Measurements from ENCODE around the gene DIAPH1.

The DIAPH1 gene

DNA sequence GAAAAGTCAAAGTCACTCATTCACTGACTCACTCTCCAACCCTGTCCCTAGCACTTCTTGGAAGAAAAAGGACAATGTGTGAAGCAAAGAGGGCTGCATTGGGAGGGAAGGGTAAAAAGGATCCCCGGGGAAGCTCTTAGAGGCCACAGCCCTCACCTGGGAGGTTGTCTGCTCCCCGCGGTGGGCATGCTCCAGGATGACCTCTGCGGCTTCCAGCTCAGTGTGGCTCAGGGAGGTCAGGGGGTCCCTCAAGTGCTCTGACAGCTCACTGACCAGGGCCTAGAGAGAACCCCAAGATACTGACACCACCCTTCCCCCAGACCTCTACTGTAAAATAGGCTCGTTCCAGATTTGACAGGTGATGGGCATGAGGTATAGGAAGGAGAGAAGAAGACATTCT is 28.4 kb upstream of the DIAPH1 start:
- Histone ChIP-seq H3K9me3 (replicated peaks in 1 of 11) (no peaks in the 10 kb centered on the region), H3K4me2 (no peak overlapping the region)
- no peak for TF ChIP-seq Cebpa-rat (IDR thresholded peaks at IDR 0.05)

GRCh38 chr5:141646026-141646425 is 27.2 kb upstream of the DIAPH1 start:
- Histone ChIP-seq H4K20me1 (peaks cover 0 to 60% (median 0%) of the 10 kb centered on the region in 11 experiments; a peak in 6 of 22 replicates), H3K27me3 (no peaks in the 10 kb centered on the region), H3K9ac (peak overlapping the region in 2 of 11 experiments; percentile 23 to 39; a peak in 1 of 22 replicates), H3K4me1 (peaks cover 14 to 55% (median 44%) of the 10 kb centered on the region in 10 experiments), H3K36me3 (peaks cover 44 to 79% (median 60%) of the 10 kb centered on the region in 11 experiments), H3K27ac (no peak overlapping the region), H3K9me3 (replicated peaks in 1 of 11) (no peaks in the 10 kb centered on the region), H3K4me2 (peak overlapping the region in 7 of 11 experiments; percentile 13 to 41 (median 27); a peak in 10 of 22 replicates), H3K4me3 (no peak overlapping the region)
- no peak for TF ChIP-seq Cebpa-rat (IDR thresholded peaks at IDR 0.05)

More for the DNA sequence above, 28.4 kb upstream of the DIAPH1 start:
- no peaks in the 10 kb centered on the region for H3K27me3 ChIP-seq
- no peak overlapping the region for H3K4me3 ChIP-seq
- no peak overlapping the region for H3K9ac ChIP-seq
- peaks cover 22 to 50% (median 45%) of the 10 kb centered on the region in 10 experiments for H3K4me1 ChIP-seq
- peaks cover 37 to 67% (median 50%) of the 10 kb centered on the region in 11 experiments for H3K36me3 ChIP-seq
- no peak overlapping the region for H3K27ac ChIP-seq
- H4K20me1 ChIP-seq: peaks cover 0 to 53% (median 0%) of the 10 kb centered on the region in 11 experiments; a peak in 5 of 22 replicates

DNA sequence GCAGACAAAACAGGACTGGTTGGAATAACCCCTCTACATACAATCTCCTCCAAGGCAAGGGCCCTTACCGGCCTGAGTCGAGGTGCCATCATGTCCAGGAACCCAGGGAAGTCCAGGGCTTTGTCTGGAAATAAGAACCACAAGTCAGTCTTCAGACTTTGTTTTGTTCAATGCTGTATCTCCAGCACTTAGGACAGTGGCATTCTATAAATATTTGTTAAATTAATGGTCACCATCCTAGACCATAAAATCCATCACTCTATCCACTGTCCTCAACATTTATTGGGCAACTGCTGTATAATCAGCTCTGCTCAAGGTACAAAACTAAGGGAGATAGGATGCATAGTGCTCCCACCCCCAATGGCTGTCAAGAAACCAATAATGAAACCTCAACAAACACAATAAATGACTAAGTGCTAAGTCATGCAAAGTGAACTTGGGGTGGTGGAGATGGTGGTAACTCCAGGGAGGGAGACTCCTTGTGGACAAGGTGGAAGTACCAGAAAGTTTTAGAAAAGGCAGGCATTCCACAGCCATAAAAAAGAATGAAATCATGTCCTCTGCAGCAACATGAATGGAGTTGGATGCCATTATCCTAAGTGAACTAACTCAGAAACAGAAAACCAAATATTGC is 23.0 kb upstream of the DIAPH1 start:
- TF ChIP-seq Cebpa-rat (IDR thresholded peaks at IDR 0.05): no peak
- Histone ChIP-seq H4K20me1 (peaks cover 0 to 69% (median 0%) of the 10 kb centered on the region in 11 experiments; a peak in 6 of 22 replicates), H3K4me1 (peaks cover 29 to 79% (median 55%) of the 10 kb centered on the region in 10 experiments), H3K27ac (peak overlapping the region in 3 of 11 experiments; percentile 6 to 43 (median 42); a peak in 3 of 22 replicates), H3K9me3 (replicated peaks in 1 of 11) (no peaks in the 10 kb centered on the region), H3K36me3 (peaks cover 44 to 80% (median 64%) of the 10 kb centered on the region in 11 experiments), H3K4me2 (peak overlapping the region in 2 of 11 experiments; percentile 24 to 71; a peak in 3 of 22 replicates), H3K9ac (no peak overlapping the region), H3K4me3 (no peak overlapping the region), H3K27me3 (no peaks in the 10 kb centered on the region)

DNA sequence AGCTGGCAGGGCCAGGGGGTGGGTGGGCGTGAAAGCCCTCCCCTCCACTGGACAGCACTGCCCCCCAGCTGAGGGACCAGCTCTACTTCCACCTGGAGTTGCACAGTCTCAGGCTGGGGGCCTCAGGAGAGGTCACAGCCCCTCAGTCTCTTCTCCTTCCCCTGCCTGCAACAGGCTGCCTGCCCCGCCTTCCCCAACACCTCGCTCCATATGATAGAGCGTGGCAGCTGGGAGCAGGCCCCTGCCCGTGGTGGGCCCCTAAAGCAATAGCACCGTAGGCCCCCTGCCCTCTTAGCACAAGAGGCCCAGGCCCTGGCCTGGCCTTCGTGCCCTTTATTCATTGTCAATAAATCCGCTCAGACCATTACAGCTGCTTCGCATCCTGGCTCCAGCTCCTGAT is 21.9 kb upstream of the DIAPH1 start:
- no peak for TF ChIP-seq Cebpa-rat (IDR thresholded peaks at IDR 0.05)
- no peak overlapping the region for H3K4me3 ChIP-seq

DNA sequence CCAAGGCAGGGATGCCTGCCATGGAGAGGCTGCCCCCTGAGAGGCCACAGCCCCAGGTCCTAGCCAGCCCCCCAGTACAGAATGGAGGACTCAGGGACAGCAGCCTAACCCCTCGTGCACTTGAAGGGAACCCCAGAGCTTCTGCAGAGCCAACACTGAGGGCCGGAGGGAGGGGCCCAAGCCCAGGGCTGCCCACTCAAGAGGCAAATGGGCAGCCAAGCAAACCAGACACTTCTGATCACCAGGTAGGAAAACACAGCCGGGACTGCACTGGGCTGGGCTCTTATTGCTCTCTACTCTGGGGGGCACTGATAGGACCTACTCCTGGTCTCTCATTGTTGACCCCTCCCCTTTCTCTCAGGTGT is 21.2 kb upstream of the DIAPH1 start:
- Histone ChIP-seq H3K4me3 (no peak overlapping the region), H3K9me3 (replicated peaks in 1 of 11) (no peaks in the 10 kb centered on the region), H3K27me3 (no peaks in the 10 kb centered on the region), H3K4me2 (peak overlapping the region in 4 of 11 experiments; percentile 8 to 96 (median 21); a peak in 4 of 22 replicates), H3K9ac (no peak overlapping the region), H3K4me1 (peaks cover 27 to 83% (median 62%) of the 10 kb centered on the region in 10 experiments), H3K27ac (no peak overlapping the region), H4K20me1 (peaks cover 8 to 65% (median 13%) of the 10 kb centered on the region in 11 experiments; a peak in 18 of 22 replicates), H3K36me3 (peaks cover 27 to 66% (median 48%) of the 10 kb centered on the region in 11 experiments)
- no peak for TF ChIP-seq Cebpa-rat (IDR thresholded peaks at IDR 0.05)

More for the DNA sequence above, 21.9 kb upstream of the DIAPH1 start:
- peaks cover 3 to 67% (median 6%) of the 10 kb centered on the region in 11 experiments; a peak in 15 of 22 replicates for H4K20me1 ChIP-seq
- peak overlapping the region in 2 of 11 experiments; percentile 8 to 22; a peak in 1 of 22 replicates for H3K4me2 ChIP-seq
- H3K27ac ChIP-seq: no peak overlapping the region
- H3K9me3 ChIP-seq (replicated peaks in 1 of 11): no peaks in the 10 kb centered on the region
- H3K36me3 ChIP-seq: peaks cover 34 to 70% (median 54%) of the 10 kb centered on the region in 11 experiments
- H3K9ac ChIP-seq: no peak overlapping the region
- H3K4me1 ChIP-seq: peaks cover 24 to 79% (median 57%) of the 10 kb centered on the region in 10 experiments
- no peaks in the 10 kb centered on the region for H3K27me3 ChIP-seq

DNA sequence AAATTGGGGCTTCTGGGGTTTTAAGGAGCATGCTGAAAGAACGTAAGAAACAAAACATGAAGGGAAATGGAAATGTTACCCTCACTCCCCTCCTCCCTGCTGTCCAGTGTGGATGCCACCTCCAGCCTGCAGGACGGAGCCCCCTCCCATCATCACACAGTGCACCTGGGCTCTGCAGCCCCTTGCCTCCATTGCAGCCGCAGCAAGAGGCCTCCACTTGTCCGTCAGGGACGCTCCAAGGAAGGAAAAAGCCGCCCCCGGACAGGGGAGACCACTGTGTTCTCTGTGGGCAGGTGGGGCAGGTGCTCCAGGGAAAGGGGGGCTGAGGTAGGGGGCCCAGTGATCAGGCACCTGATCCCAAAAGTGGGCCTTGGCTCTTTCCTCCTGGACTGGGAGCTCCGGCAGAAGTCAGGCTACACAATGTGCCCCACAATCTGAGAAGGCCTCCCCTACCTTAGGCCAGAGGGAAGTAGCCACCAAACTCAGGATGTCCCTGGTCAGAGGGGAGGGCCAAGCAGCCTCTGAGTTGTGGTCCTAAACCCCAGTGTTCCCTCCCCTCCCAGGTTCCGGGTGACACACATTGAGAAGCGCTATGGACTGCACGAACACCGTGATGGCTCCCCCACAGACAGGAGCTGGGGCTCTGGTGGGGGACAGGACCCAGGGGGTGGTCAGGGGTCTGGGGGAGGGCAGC is 20.7 kb upstream of the DIAPH1 start:
- Histone ChIP-seq H3K4me2 (peak overlapping the region in 5 of 11 experiments; percentile 30 to 98 (median 95); a peak in 5 of 22 replicates), H3K9me3 (replicated peaks in 1 of 11) (no peaks in the 10 kb centered on the region), H3K27ac (no peak overlapping the region), H3K9ac (no peak overlapping the region), H3K27me3 (no peaks in the 10 kb centered on the region), H3K36me3 (peaks cover 22 to 66% (median 48%) of the 10 kb centered on the region in 11 experiments; a peak in 21 of 22 replicates), H3K4me1 (peaks cover 32 to 86% (median 67%) of the 10 kb centered on the region in 10 experiments), H4K20me1 (peaks cover 13 to 66% (median 18%) of the 10 kb centered on the region in 11 experiments; a peak in 18 of 22 replicates), H3K4me3 (no peak overlapping the region)
- TF ChIP-seq Cebpa-rat (IDR thresholded peaks at IDR 0.05): no peak

DNA sequence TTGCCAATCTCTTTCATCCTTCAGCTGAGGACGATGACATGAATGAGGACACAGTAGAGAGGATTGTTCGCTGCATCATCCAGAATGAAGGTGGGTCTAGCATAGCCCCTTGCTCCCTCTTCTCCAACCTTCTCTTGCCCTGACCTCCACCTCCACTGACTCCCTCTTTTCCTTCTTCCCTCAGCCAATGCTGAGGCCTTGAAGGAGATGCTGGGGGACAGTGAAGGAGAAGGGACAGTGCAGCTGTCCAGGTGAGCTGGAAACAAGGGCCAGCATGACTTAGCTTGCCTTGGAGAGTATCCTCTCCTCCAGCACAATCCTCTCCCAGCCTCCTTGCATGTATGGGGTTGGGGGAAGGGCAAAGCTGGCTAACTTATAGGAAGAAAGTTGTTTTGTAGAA is 20.0 kb upstream of the DIAPH1 start:
- Histone ChIP-seq H3K4me2 (peak overlapping the region; percentile 90 to 99 (median 96)), H3K27ac (peak overlapping the region in 8 of 11 experiments; percentile 73 to 83 (median 77); a peak in 9 of 22 replicates), H3K4me3 (peak overlapping the region in 5 of 10 experiments; percentile 80 to 95 (median 88); a peak in 8 of 20 replicates), H3K9ac (peak overlapping the region in 1 of 11 experiments; percentile 87; a peak in 1 of 22 replicates), H3K4me1 (peaks cover 38 to 87% (median 73%) of the 10 kb centered on the region in 10 experiments), H3K27me3 (no peaks in the 10 kb centered on the region), H3K9me3 (replicated peaks in 1 of 11) (no peaks in the 10 kb centered on the region), H3K36me3 (peaks cover 15 to 66% (median 44%) of the 10 kb centered on the region in 11 experiments; a peak in 21 of 22 replicates), H4K20me1 (peaks cover 15 to 68% (median 22%) of the 10 kb centered on the region in 11 experiments; a peak in 18 of 22 replicates)
- no peak for TF ChIP-seq Cebpa-rat (IDR thresholded peaks at IDR 0.05)

- Histone ChIP-seq H3K27ac (peak overlapping the region in 10 of 11 experiments; percentile 73 to 83 (median 76); a peak in 20 of 22 replicates), H3K4me3 (peak overlapping the region; percentile 74 to 95 (median 81)), H3K9ac (peak overlapping the region; percentile 78 to 90 (median 85)), H4K20me1 (peaks cover 15 to 70% (median 23%) of the 10 kb centered on the region in 11 experiments; a peak in 18 of 22 replicates), H3K9me3 (replicated peaks in 1 of 11) (no peaks in the 10 kb centered on the region), H3K36me3 (peaks cover 17 to 69% (median 41%) of the 10 kb centered on the region in 11 experiments), H3K4me1 (peaks cover 38 to 85% (median 69%) of the 10 kb centered on the region in 10 experiments), H3K27me3 (no peaks in the 10 kb centered on the region), H3K4me2 (peak overlapping the region; percentile 90 to 99 (median 96))
- TF ChIP-seq Cebpa-rat (IDR thresholded peaks at IDR 0.05): no peak
Measured at GRCh38 chr5:141637767-141638419, 19.1 kb upstream of the DIAPH1 start.
